Lower lobe of right lung (tissue), 2 donors: ENCODE data around the gene SNAPC2. TPM values are rescaled to one million over a fixed set of nuclear protein-coding genes. Genes with fewer than 3 reads are reported as not detected.
"Not testable (repeated sequence)": the region's sequence is repeated elsewhere in the genome, so short reads cannot be mapped to it uniquely, and the experiment has no call there.

Experiments used
- ATAC-seq, 2 donors: fragments of 200-7000 bp; cut with Tn5 transposase; one replicate each; pipeline ENCODE4 v1.9.1; 2020 to 2022; ENCODE audit warnings: mild to moderate bottlenecking in 2 of 2, moderate library complexity in 2 of 2
- DNase-seq: peaks from one replicate; pipeline ENCODE4 v3.0.0-alpha.2; 2020
- H3K27ac ChIP-seq: fragments of 200-600 bp; one replicate; pipeline ENCODE4 v1.8.0; 2022
- H3K27me3 ChIP-seq: fragments of 200-600 bp; one replicate; pipeline ENCODE4 v1.8.0; 2022; ENCODE audit warnings: low read depth
- H3K36me3 ChIP-seq: fragments of 200-600 bp; one replicate; pipeline ENCODE4 v1.8.0; 2022; ENCODE audit warnings: mild to moderate bottlenecking
- H3K4me1 ChIP-seq: fragments of 200-600 bp; one replicate; pipeline ENCODE4 v1.8.0; 2022
- H3K4me3 ChIP-seq: fragments of 200-600 bp; one replicate; pipeline ENCODE4 v1.8.0; 2022; ENCODE audit warnings: mild to moderate bottlenecking
- H3K9me3 ChIP-seq: fragments of 200-600 bp; one replicate; pipeline ENCODE4 v1.8.0; 2022
- intact Hi-C: fragments of 100-400 bp; cut with DNase I; formaldehyde crosslinking; loops from one replicate; pipeline ENCODE4 v1.11.0; 2022
- total RNA-seq: library from RNA; stranded (reverse); fragmentation: NEBNext Ultra II Directional; extraction: Animal tissue kit (Norgen Biotek cat#: 25700); gene quantifications from one replicate; pipeline ENCODE4 v1.2.1, GENCODE V29; 2021
- TF ChIP-seq, protein P1 (sequence below): fragments of 200-600 bp; IDR thresholded peaks from one replicate; pipeline ENCODE4 v1.8.0; 2022; ENCODE audit warnings: antibody characterized with exemption, mild to moderate bottlenecking
- donor health status: DM: no; HTN: yes; CAD: no; lungs with severe emphysema.

The SNAPC2 gene
- total RNA-seq, 1 donor from 2014 or later = 17.6 TPM

DNA sequence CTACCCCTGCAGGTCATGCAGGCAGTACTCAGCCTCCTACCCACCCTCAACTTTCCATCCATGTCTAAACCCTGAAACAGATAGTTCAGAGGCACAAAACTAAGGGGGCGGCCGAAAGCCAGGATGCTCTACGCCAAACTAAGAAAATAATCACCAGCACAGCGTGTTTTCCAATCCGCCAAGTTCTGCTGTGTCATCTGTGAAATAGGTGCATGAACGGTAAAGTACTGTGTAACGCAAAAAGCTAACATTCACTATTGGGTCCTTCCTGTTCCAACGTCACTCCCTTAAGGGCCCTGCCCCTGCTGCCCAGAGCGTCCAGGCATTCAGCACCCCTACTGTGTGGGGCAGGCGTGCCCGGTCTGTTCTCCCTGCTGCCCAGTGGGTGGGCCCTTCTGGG is 35.6 kb downstream of the SNAPC2 start:
- peaks cover 12% of the 10 kb centered on the region for H3K4me1 ChIP-seq
- no peaks in the 10 kb centered on the region for H3K9me3 ChIP-seq
- H3K27ac ChIP-seq = no peak overlapping the region
- no peak for ATAC-seq
- intact Hi-C loops = no loop called here
- H3K36me3 ChIP-seq = peaks cover 20% of the 10 kb centered on the region
- DNase-seq = no peak
- TF ChIP-seq, protein P1, sequence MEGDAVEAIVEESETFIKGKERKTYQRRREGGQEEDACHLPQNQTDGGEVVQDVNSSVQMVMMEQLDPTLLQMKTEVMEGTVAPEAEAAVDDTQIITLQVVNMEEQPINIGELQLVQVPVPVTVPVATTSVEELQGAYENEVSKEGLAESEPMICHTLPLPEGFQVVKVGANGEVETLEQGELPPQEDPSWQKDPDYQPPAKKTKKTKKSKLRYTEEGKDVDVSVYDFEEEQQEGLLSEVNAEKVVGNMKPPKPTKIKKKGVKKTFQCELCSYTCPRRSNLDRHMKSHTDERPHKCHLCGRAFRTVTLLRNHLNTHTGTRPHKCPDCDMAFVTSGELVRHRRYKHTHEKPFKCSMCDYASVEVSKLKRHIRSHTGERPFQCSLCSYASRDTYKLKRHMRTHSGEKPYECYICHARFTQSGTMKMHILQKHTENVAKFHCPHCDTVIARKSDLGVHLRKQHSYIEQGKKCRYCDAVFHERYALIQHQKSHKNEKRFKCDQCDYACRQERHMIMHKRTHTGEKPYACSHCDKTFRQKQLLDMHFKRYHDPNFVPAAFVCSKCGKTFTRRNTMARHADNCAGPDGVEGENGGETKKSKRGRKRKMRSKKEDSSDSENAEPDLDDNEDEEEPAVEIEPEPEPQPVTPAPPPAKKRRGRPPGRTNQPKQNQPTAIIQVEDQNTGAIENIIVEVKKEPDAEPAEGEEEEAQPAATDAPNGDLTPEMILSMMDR = no peak
- H3K4me3 ChIP-seq = no peak overlapping the region
- H3K27me3 ChIP-seq = no peaks in the 10 kb centered on the region

DNA sequence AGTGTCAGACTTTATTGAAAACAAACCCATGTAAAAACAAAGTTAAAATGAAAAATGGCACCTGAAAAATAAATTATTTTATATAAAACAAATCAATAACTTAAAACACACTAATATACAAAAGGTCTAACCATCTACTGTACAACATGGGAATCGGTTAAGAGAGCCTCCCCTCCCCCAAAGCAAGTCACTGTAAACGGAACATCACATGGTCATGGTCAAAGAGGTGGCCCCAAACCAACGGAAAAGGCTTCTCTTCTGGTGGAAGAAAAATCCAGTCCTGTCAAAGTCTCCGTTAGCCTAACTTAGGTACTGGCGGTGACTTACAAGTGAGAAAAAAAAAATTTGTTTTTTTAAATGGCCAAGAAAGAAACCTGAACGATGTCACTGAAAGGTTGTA is 39.1 kb downstream of the SNAPC2 start:
- ATAC-seq (no peak), DNase-seq (no peak)
- H3K27me3 ChIP-seq = no peaks in the 10 kb centered on the region
- H3K4me1 ChIP-seq = no peaks in the 10 kb centered on the region
- TF ChIP-seq, protein P1 = no peak
- intact Hi-C loops = no loop called here
- no peak overlapping the region for H3K4me3 ChIP-seq
- H3K27ac ChIP-seq = no peak overlapping the region
- H3K36me3 ChIP-seq = peaks cover 55% of the 10 kb centered on the region
- no peaks in the 10 kb centered on the region for H3K9me3 ChIP-seq

DNA sequence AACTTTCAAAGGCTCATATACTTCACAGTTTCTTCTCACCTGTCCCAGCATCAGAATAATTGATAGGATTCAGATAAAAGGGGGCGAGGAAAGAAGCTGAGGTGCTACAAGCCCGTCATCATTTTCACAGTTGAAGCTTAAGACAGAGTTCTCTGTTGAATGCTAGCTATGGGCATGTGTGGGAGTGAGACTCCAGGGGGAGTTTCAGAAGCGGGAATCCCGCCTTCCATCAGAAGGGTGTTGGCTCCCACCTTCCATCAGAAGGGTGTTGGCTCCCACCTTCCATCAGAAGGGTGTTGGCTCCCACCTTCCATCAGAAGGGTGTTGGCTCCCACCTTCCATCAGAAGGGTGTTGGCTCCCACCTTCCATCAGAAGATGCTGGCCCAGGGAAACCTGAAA is 40.9 kb downstream of the SNAPC2 start:
- intact Hi-C loops, H3K9me3 ChIP-seq, DNase-seq, H3K4me3 ChIP-seq, H3K4me1 ChIP-seq, ATAC-seq, H3K27me3 ChIP-seq, H3K27ac ChIP-seq: not testable (repeated sequence)
- peaks cover 74% of the 10 kb centered on the region for H3K36me3 ChIP-seq

DNA sequence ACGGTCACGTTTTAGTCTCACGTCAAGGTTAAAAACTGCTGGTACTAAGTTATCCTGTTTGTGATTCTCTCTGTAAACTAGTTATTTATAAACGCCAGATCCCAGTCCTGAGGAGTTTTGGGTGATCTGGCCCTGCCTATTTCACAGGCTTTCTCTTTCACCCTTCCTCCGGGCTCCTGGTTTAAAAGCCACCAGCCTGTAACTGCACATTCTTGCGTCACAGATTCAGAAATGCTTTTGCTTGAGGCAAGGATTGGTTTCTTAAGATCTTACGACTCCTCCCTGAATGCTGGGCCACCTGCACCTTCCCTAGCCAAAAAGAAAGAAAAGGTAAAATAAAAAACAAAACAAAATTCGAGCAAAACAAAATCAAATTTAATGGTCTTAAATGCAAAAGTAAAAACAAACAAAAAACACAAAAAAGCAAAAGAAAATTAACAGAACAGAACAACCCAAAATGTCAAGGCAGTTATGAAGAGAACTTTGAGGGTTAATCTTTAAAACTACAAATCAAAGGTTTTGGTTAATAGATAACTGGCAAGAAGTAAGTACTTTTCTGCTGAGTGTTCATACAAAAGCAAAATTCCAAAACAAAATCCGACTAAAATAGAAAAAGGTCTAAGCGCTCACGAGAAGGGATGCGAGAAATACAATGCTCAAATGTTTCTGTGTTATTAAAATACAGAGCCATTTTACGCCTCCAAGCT is 41.9 kb downstream of the SNAPC2 start:
- Histone ChIP-seq H3K4me3 (no peak overlapping the region), H3K36me3 (peaks cover 83% of the 10 kb centered on the region), H3K9me3 (no peaks in the 10 kb centered on the region), H3K27ac (no peak overlapping the region), H3K27me3 (no peaks in the 10 kb centered on the region), H3K4me1 (no peaks in the 10 kb centered on the region)
- TF ChIP-seq, protein P1 = no peak
- no peak for DNase-seq
- no peak for ATAC-seq
- intact Hi-C loops = no loop called here

- DNase-seq (no peak), ATAC-seq (no peak)
- TF ChIP-seq, protein P1 = no peak
- intact Hi-C loops = no loop called here
- H3K36me3 ChIP-seq = peaks cover 86% of the 10 kb centered on the region
- H3K9me3 ChIP-seq = no peaks in the 10 kb centered on the region
- no peak overlapping the region for H3K27ac ChIP-seq
- H3K27me3 ChIP-seq = no peaks in the 10 kb centered on the region
- no peak overlapping the region for H3K4me3 ChIP-seq
- H3K4me1 ChIP-seq = no peaks in the 10 kb centered on the region
Measured at GRCh38 chr19:7962644-7963268, 42.6 kb downstream of the SNAPC2 start.

DNA sequence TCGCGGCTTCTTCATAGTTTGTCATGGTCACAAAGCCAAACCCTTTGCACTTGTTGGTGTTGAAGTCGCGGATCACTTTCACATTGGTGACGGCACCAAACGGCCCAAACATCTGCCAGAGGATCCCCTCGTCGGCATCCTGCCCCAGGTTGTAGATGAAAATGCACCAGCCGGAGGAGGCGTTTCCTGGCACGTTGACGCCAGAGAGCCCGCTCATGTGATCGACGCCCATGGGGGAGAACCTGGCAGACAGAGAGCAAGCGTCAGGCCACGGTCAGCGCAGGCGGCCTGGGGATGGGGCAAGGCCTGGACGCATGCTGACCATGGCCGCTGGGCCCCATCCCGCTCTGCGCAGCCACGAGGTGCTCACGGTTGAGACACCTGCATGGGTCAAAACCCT is 43.4 kb downstream of the SNAPC2 start:
- Histone ChIP-seq H3K27ac (no peak overlapping the region), H3K9me3 (no peaks in the 10 kb centered on the region), H3K27me3 (no peaks in the 10 kb centered on the region), H3K4me1 (no peaks in the 10 kb centered on the region), H3K36me3 (peaks cover 88% of the 10 kb centered on the region), H3K4me3 (no peak overlapping the region)
- ATAC-seq = peak in 1 of 2 donors; percentile 28
- TF ChIP-seq, protein P1 = no peak
- DNase-seq = no peak
- intact Hi-C loops = no loop called here
